Measurements from ENCODE around the gene HEATR3. TPM values are rescaled to one million over a fixed set of nuclear protein-coding genes. Genes with fewer than 3 reads are reported as not detected.

HEATR3 gene
- total and polyA plus RNA-seq, 2 of the 8 experiments (the other 6 are each of a cell fraction or from before 2014, with no cell fraction given) = 13.0 to 29.2 TPM

GRCh38 chr16:50079397-50080140 lies 13.8 kb downstream of the HEATR3 start:
- no peak overlapping the region for H2AFZ ChIP-seq (ENCODE audit: low read length)
- H2BK120ac ChIP-seq (replicated peaks; ENCODE audit: low read depth, low read length) = no peak overlapping the region
- no peaks in the 10 kb centered on the region for H3K27me3 ChIP-seq (replicated peaks in 1 of 4; ENCODE audit: control insufficient read depth in 3 of 4, extremely low read depth in 1 of 4, insufficient read depth in 3 of 4, low read length in 3 of 4)
- H3K9me3 ChIP-seq (ENCODE audit: insufficient read depth in 2 of 2, low read depth in 1 of 2, low read length in 1 of 2) = no peaks in the 10 kb centered on the region
- no peak overlapping the region for H3K4ac ChIP-seq (replicated peaks; ENCODE audit: insufficient read length, low read depth, low read length)
- no peaks in the 10 kb centered on the region for H3K23me2 ChIP-seq (ENCODE audit: low read depth, low read length)
- no peak overlapping the region for H4K91ac ChIP-seq (replicated peaks; ENCODE audit: insufficient read length, low read length)
- H3K4me2 ChIP-seq (ENCODE audit: insufficient read depth in 1 of 2, low read depth in 2 of 2, low read length in 2 of 2) = no peak overlapping the region
- H3K4me1 ChIP-seq (replicated peaks in 1 of 4; ENCODE audit: control insufficient read depth in 3 of 4, insufficient read depth in 4 of 4, low read length in 3 of 4) = no peaks in the 10 kb centered on the region
- H3K9ac ChIP-seq (replicated peaks in 1 of 4; ENCODE audit: extremely low read depth in 1 of 4, low read depth in 3 of 4, low read length in 3 of 4) = no peak overlapping the region
- no peaks in the 10 kb centered on the region; the same call in 1 of the 2 replicates for H3K79me1 ChIP-seq (ENCODE audit: low read depth, low read length)
- H2BK12ac ChIP-seq (ENCODE audit: low read depth, low read length) = no peak overlapping the region
- H2BK15ac ChIP-seq (ENCODE audit: low read length) = no peak overlapping the region
- no peak overlapping the region for H4K8ac ChIP-seq (ENCODE audit: extremely low read depth, insufficient read depth, low read length)
- 81% methylated on average over 9 of the region's 9 CpGs; no CpG with 5 or more reads in 1 of the 2 experiments for WGBS, 2 experiments (ENCODE audit: extremely low coverage in 1 of 2, insufficient coverage in 1 of 2, insufficient read length in 1 of 2, insufficient replicate concordance in 2 of 2, low coverage in 1 of 2, low lambda C conversion rate in 2 of 2, missing lambda C conversion rate in 1 of 2)
- no peak overlapping the region for H3K56ac ChIP-seq (replicated peaks; ENCODE audit: insufficient read length, low read depth, low read length)
- H3K27ac ChIP-seq (ENCODE audit: low read depth, low read length) = no peak overlapping the region
- no peak overlapping the region for H3K14ac ChIP-seq (ENCODE audit: insufficient read length)
- H3K18ac ChIP-seq (ENCODE audit: extremely low read depth, low read length) = no peak overlapping the region
- H3K23ac ChIP-seq (ENCODE audit: insufficient read length) = no peak overlapping the region
- no peak for FAIRE-seq
- H2AK5ac ChIP-seq (ENCODE audit: low read depth, low read length) = no peak overlapping the region
- H3K4me3 ChIP-seq (ENCODE audit: extremely low read depth in 1 of 4, insufficient read depth in 2 of 4, low read depth in 3 of 4, low read length in 4 of 4) = no peak overlapping the region
- peaks cover 2 to 37% (median 21%) of the 10 kb centered on the region in 4 experiments; a peak in 7 of 8 replicates for H3K36me3 ChIP-seq (ENCODE audit: control insufficient read depth in 2 of 4, insufficient read depth in 4 of 4, low read length in 3 of 4)
- no peaks in the 10 kb centered on the region for H3K79me2 ChIP-seq (ENCODE audit: control insufficient read depth in 1 of 2, insufficient read depth in 2 of 2, low read length in 2 of 2)
- POLR2A ChIA-PET (ENCODE audit: partially characterized antibody) = no interaction called here
- no peak overlapping the region for H2BK5ac ChIP-seq (ENCODE audit: low read depth, low read length)
- H2BK20ac ChIP-seq (ENCODE audit: low read length) = no peak overlapping the region
- CTCF ChIA-PET (ENCODE audit: partially characterized antibody) = interaction anchor here (0.6 to 2.1 kb wide), 3 partner anchors 12 to 248 kb away, joined by 3 to 9 read pairs (median 3); no protein-coding TSS in a partner anchor
- no peak overlapping the region for H4K5ac ChIP-seq (ENCODE audit: insufficient read length, low read depth, low read length)
- H4K20me1 ChIP-seq (replicated peaks in 1 of 2; ENCODE audit: control insufficient read depth in 1 of 2, insufficient read depth in 2 of 2, low read length in 2 of 2) = no peaks in the 10 kb centered on the region
- DNase-seq (ENCODE audit: low read depth in 1 of 2, low spot score in 2 of 2) = no peak
- no peak for TF ChIP-seq USF2 (IDR thresholded peaks at IDR 0.05; ENCODE audit: low read length)
- TF ChIP-seq NRF1 (IDR thresholded peaks at IDR 0.05; ENCODE audit: low read depth, low read length) = no peak
- no peak for TF ChIP-seq JUND (IDR thresholded peaks at IDR 0.05; ENCODE audit: low read length)
